ENCODE data around the gene FAM217B.

FAM217B gene

GRCh38 chr20:59940129-59940955, at the start of gene FAM217B, which contains the start of gene PPP1R3D:
Gene FAM217B, plus strand, starts transcription at chr20:59940389. Its CDS starts 3,555 bp downstream, at chr20:59943944.
Gene PPP1R3D, minus strand, starts transcription at chr20:59940305. Its CDS starts 374 bp downstream, at chr20:59939931.
- peak; percentile 96 for DNase-seq (ENCODE audit: low spot score)

- no peak for DNase-seq (ENCODE audit: low spot score)
These were observed 48.6 kb upstream of the FAM217B start for GRCh38 chr20:59891581-59891980.

DNA sequence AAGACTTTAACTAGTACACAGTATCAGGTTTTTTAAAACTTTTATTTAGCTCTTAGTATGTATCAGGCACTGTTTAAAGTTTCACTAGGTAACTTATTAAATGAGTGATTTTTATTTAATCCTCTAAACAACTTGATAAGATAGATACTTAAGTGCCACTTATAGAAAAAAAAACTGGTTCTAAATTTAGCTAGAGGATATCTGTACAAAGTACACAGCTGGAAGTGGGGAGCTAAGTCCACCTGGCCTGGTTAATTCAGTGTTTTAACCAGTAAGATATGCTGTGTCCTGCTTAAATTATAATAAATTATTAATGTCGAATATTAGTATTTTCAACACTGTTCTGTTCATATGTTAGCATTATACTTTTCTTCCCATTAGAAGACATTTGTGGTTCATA, 44.3 kb upstream of the FAM217B start:
- DNase-seq (ENCODE audit: low spot score): no peak

GRCh38 chr20:59902470-59902869, 37.7 kb upstream of the FAM217B start:
- no peak for DNase-seq (ENCODE audit: low spot score)

DNA sequence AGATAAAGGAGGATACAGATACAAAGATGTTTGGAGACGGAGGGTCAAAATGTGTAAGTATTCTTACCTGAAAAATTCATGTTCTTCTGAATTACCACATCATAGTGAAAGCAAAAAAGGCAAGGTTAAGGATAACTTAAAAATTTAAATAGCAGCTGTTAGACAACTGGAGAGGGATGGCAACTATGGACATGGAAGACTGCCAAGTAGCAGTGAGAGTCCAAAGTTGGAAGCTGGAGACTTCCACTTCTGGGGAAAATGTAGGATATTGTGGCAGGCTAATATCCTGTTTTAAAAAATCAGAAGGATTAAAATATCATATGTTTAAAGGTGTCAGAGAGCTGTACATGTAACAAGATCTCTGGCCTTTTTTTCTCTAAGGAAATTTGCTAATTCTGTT, 36.6 kb upstream of the FAM217B start:
- DNase-seq (ENCODE audit: low spot score): no peak

- no peak for DNase-seq (ENCODE audit: low spot score)
These were observed 31.3 kb upstream of the FAM217B start for GRCh38 chr20:59908855-59909254.

DNA sequence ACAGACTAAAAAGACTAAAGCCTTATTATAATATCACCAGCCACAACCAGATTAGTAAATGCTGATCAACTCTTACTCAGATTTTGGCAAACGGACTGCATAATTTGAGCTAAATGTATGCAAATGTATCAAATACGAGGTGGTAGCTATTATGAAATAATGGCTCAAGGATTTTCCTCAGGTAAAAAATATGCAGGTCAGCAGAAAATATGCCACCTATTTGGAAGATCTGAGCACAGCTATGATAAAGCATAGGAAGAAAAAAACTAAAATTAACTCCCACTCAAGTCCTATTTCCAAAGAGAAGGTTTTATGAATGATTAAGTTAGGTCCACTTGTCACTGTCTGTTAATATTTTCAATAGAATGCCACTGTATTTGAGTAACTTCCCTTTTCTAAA, 29.1 kb upstream of the FAM217B start:
- DNase-seq (ENCODE audit: low spot score): no peak

GRCh38 chr20:59912609-59913008, 27.6 kb upstream of the FAM217B start:
- no peak for DNase-seq (ENCODE audit: low spot score)

GRCh38 chr20:59920944-59921343, 19.2 kb upstream of the FAM217B start:
- no peak for DNase-seq (ENCODE audit: low spot score)

- no peak for DNase-seq (ENCODE audit: low spot score)
These were observed 16.7 kb upstream of the FAM217B start for GRCh38 chr20:59923514-59923913.

DNA sequence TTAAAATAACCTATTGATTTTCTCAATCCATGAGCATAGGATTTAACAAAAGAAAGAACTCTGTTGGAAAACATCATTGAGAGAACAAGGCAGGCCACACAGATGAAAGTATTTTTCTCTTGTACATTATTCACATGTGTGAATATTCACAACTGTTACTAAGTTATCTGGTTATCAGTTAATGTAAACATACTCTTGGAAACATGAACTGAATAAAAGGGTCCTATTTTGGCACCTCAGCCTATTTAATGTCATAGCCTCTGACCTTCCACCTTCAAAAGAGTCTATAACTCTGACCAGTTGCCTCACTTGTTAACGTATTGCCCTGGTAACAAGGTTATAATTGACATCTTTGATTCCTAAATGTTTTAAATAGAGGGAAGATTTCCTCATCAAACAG, 14.8 kb upstream of the FAM217B start:
- no peak for DNase-seq (ENCODE audit: low spot score)

DNA sequence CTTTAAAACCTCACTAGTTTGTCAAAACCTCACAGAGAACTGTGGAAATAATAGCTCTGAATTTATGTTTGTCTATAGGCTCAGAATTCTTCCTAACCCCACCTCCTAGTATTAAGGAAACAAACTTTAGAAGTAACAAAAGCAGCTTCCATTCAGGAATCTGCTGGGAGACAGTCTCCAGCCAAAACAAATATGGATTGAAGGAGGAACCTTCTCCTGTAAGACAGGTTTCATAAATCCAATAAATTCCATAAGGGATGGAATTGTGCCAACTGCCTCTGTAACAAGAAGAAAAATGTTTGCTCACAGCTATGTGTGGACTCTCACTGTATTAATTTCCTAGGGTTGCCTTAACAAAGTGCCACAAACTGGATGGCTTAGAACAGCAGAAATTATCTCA, 14.3 kb upstream of the FAM217B start:
- no peak for DNase-seq (ENCODE audit: low spot score)

GRCh38 chr20:59931511-59932312, 8.5 kb upstream of the FAM217B start:
- no peak for DNase-seq (ENCODE audit: low spot score)

DNA sequence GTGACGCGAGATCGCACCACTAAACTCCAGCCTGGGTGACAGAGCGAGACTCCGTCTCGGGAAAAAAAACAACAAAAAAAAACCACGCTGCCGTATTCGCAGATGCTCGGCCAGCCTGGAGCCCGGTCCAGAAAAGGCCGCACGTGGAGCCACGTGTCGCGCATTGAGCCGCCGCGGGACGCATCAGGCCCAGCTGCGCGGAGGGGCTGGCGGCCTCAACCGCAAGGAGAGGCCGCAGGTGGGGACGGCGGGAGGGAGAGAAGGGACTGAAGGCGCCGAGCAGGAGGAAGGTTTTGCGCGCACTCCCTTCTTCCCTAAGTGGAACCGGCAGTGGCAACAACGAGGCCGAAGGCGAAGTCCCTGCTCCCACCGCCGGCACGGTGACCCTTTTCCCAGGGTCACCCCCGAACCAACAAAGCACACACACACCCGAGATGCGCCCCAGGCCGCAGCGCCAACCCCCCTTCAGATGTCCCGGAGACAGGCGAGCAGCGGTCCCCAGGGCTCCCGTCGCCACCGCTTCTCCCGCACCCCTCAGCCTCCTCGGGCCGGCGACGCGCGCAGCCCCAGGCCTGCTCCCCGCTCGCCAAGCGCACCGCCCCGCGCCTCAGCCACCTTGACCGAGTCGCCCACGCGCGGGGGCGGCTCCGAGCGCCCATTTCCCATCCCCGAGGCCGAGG, 7.4 kb upstream of the FAM217B start:
- peak; percentile 16 for DNase-seq (ENCODE audit: low spot score)

DNA sequence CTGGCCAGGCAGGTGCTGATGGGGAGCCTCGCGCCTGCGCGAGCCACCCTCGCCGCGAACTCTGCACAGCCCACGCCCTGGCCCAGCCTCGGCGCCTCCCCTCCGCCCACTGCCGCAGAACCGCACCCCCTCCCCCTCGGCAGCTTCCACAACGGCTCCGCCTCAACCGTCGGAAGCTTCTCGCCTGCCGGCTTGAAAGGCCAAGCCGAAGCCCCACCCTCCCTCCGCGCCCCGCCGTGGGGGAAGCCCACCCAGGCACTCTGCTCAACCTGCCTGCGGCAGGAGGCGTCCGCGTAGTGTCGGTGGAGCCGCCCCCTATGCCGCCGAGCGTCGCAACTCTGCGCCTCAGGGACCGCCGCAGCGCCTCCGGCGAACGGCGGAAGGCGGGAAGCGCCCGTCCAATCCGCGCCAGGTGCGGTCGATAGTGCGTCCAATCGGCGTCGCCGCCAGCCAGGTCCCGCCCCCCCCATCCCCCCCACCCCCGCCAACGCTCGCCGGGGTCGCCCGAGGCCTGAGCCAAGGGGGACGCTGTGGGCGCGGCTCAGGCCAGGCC, 6.8 kb upstream of the FAM217B start, which contains the start of gene SYCP2:
SYCP2 (minus strand) TSS at position 342 of the 553 bp plus-strand sequence. CDS start 11,224 bp downstream, outside the sequence.
- DNase-seq (ENCODE audit: low spot score): peak; percentile 20

DNA sequence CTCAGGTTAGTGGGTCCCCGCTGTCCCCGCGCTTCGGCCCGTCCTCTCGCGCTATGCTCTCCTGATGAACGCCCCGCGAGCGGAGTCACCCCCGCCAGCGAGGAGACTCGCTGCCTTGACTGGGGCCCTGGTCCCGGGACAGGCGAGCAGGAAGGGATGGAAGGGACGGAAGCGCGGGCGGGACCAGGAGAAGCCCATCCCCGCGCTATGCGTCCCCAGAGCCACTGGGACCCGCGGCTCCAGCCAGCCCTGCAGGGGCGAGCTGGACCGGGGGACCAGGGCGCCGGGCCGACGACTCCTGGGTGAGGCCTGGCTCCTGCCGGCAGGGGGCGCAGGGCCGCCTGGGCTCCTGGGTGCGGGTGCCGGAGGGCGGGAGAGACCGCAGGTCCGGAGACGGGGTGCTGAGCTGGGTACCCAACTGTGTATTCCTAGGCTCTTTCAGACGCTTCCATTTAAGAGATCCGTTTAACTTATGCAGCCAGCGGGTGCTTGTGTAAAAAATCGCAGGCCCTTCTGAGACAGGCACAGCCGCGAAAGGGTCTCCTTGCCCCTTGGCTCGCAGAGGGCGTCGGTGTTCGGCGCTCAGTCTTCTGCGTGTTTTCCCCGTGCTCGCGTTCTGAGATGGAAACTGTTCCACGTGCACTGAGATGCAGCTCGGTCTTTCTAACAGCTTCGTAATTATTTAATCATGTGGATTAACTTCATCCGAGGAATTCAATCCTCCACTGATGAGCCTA, 6.2 kb upstream of the FAM217B start:
- peak; percentile 92 for DNase-seq (ENCODE audit: low spot score)

- no peak for DNase-seq (ENCODE audit: low spot score)
These were observed 4.6 kb upstream of the FAM217B start for GRCh38 chr20:59935457-59936185.

- DNase-seq (ENCODE audit: low spot score): no peak
These were observed 3.8 kb upstream of the FAM217B start for GRCh38 chr20:59936409-59936808.

GRCh38 chr20:59937150-59937549, 3.0 kb upstream of the FAM217B start:
- no peak for DNase-seq (ENCODE audit: low spot score)

- no peak for DNase-seq (ENCODE audit: low spot score)
These were observed 2.0 kb upstream of the FAM217B start for GRCh38 chr20:59938221-59938620.

- DNase-seq (ENCODE audit: low spot score): no peak
These were observed 1.5 kb upstream of the FAM217B start for GRCh38 chr20:59938696-59939051.
